ENCODE measurements around the gene NGEF.

DNA sequence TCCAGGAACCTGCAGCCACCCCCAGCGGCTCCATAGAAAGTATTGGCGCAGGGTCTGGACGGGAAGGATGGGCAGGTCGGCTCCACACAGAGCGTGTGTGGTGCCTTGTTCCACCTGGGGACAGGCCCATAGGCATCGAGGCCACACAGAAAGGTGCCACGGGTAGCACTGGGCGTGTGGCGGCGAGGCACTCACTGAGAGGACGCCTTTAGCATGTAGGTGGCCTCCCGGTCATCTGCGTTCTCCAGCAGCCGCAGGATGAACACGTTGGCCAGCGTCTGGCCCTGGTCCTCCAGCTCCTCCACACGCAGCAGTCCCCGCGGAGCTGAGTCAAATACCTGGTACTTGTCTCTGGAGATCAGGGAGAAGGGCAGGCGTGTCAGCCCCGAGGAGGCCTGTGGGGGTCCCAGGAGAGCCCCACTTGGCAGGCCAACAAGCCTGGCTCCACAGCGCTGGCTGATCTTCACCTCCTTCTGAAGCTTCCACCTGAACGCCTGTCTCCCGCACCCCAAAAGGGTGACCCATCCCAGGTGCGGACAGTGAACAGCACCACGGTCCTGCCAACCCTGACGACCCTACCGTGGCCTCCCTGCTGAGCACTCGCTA lies 129.8 kb downstream of the NGEF start:
- TF ChIP-seq, protein P1, sequence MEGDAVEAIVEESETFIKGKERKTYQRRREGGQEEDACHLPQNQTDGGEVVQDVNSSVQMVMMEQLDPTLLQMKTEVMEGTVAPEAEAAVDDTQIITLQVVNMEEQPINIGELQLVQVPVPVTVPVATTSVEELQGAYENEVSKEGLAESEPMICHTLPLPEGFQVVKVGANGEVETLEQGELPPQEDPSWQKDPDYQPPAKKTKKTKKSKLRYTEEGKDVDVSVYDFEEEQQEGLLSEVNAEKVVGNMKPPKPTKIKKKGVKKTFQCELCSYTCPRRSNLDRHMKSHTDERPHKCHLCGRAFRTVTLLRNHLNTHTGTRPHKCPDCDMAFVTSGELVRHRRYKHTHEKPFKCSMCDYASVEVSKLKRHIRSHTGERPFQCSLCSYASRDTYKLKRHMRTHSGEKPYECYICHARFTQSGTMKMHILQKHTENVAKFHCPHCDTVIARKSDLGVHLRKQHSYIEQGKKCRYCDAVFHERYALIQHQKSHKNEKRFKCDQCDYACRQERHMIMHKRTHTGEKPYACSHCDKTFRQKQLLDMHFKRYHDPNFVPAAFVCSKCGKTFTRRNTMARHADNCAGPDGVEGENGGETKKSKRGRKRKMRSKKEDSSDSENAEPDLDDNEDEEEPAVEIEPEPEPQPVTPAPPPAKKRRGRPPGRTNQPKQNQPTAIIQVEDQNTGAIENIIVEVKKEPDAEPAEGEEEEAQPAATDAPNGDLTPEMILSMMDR (IDR thresholded peaks at IDR 0.05), result no peak
- no peak for TF ChIP-seq POLR2A (IDR thresholded peaks at IDR 0.05)
